Right hindlimb (tissue), 1 donor: Measurements from ENCODE around the gene AGR2.

Experiments used
- DNase-seq: peaks from one replicate; pipeline ENCODE4 v3.0.0-alpha.2; 2018

Gene AGR2

DNA sequence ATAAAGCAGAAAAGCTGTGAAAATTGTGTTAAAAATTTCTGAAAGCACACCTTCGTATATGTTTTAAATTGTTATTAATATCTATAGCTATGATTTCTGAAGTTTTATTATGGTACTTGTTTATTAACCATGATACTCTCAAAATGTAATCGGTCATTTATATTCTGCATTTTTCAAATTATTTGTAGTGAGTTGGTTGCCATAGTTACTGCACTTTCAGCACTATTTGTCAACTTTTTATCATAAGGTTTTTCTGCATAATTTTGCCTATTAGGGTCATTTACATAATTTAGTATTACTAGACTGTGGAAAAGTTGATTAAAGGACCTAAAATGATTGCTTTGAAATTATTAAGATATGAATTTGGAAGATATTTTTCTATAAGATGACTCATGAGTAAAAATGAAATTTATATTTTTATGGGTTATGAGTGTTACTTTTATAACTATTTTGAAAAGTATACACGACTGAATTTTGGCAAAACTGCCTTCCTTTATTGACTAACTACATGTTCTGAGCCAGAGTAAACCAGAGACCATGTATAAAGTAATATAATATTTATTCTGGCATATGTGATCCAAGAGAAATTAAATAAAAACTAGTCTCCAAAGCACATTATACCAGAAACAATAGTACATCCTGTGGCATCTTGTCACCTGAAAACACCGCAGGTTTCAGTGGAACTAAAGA is 7.9 kb upstream of the AGR2 start:
- no peak for DNase-seq

GRCh38 chr7:16811551-16811950 is 6.8 kb upstream of the AGR2 start:
- DNase-seq, result no peak

GRCh38 chr7:16810573-16810972 is 5.8 kb upstream of the AGR2 start:
- DNase-seq, result no peak

DNA sequence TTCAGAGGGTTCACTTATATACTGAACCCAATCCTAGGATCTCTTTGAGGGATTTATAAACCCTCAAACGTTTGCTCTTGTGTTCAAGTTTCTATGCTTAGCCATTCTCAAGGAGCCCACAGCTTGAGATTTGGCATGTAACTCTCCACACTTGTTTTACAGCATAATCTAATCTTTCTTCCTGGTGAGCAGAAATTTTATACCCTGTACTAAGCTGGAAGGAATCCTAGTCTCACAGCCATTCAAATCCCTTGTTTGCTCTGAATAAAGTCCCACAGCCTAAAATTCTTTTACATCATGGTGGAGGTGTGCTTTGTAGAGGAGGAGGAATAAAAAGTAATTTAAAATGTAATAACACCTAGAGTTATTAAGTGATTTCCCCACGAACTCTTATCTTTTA is 5.3 kb upstream of the AGR2 start:
- DNase-seq, result no peak

DNA sequence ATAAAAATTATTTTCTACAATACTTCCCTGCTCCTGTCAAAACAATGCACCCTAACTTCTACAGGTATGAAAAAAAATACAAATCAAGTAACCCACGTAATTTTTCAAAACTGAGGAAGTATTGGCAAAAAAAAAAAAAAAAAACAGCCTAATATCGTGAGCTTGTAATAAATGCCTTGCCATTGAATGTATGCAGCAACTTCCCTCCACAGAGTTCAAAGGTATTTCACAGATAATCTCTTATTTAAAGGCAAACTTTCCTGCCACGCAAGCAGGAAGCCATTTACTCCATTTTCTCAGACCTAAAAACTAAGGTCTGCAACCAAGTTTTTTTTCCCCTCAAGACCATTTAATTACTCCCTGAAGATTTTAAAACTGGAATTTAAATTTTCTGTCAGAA is 642 bp upstream of the AGR2 start:
- DNase-seq, result no peak

DNA sequence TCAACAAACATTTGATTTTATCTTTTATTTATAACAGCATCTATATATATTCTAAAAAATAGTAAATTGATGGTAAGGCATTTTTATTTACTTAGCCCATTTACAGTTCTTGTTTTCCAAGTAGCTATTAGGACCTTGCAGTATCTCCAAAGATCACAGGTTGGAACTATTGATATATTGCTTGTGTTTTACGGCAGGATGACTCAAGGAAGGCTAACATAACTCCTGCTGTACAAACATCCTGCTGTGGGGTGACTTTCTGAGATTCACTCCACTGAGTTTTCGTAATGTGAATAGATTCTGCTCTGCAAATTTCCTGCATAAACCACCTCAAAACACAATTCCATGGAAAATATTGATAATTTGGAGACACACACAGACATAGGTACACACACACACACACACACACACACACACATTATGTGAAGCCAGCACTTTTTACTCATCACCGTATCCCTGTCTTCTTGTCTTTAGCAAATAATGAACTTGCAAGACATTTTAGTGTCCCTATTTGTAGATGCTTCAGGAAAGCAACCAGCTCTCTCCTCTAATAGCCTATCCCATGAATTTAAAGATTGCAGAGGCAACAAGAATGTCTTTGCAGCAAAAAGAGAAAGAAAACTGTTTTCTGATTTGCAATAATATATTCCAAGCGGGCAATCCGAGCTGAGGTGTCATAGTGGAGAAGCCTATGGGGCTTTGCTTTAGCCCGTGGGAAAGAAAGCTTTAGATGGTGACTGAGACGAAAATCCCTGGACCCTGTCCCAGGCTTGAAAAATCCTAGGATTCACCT is 722 bp downstream of the AGR2 start:
- no peak for DNase-seq

DNA sequence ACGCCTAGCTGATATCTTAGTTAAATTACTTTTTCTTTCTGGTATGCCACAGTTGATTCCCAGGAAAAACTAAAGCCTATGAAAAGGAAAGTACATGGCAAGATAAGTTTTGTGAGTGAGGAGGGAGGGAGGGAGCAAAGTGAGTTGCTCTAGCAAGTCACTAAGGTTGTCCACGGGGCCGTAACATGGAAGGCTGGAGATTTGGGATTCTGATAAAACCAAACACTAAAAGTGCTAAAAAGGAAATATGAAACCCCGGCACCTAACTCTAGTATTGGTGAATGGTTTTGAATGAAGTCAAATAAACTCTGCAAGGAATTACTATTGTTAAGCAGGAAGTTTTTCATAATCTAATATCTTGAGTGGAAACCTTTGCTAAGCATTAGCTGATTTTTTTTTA is 1.7 kb downstream of the AGR2 start:
- no peak for DNase-seq

- no peak for DNase-seq
Measured at GRCh38 chr7:16801579-16801978, 3.2 kb downstream of the AGR2 start.

DNA sequence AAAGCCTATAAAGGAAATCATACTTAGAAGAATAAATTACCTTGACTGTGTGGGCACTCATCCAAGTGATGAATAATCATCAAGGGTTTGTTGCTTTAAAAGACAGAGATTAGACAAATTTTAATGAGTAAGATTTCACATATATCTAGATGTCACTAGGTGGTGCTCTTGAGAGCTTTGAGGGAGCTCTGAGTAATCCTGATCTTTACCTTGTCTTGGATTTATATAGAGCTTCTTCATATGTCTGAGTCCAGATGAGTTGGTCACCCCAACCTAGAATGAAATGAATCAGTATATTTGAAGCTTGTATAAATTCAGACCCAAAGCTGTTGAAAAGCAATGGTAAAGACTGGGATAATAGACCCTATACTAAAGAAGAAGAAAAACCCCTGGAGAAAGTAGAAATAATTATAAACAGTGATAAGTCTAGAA is 3.7 kb downstream of the AGR2 start:
- DNase-seq, result no peak

DNA sequence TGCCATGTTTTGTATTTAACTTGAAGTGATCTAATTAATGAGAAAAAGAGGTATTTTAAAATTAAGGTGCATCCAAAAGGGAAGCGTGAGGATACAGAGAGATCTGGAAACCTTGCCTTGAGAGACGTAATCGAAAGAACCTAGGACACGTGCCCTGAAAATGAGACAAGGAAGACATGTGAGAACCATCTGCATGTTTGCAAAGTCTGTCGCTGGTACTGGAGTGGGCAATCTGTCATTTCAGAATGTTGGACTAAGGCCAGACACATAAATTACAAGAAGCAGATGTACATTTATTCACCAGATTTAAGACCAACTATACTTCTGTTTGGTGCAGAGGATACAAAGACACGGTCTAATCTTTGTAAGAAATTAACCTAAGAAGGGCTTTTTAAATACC is 9.2 kb downstream of the AGR2 start:
- DNase-seq, result no peak

DNA sequence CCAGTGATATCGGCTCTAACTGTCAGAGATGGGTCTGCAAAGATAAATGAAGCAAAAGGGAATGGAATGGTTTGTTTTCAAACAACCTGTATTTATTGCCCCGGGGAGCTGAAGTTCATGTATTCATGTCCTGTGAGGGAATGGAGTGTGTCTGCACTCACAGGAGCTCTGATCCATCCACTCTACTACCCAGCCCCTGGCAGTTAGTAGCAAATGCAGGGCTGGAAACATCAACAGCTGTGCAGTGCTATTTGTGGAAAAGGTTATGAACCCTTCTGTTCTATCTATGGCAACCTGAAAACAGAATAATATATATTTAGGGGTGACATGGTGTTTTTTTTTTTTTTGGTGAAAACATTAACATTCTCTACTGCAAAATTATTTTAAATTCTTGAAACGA is 9.8 kb downstream of the AGR2 start:
- no peak for DNase-seq

GRCh38 chr7:16791905-16792698 is 12.7 kb downstream of the AGR2 start:
- no peak for DNase-seq

- no peak for DNase-seq
Measured at GRCh38 chr7:16791071-16791470, 13.7 kb downstream of the AGR2 start.

GRCh38 chr7:16787127-16787526 is 17.7 kb downstream of the AGR2 start:
- DNase-seq, result no peak

- no peak for DNase-seq
Measured at GRCh38 chr7:16786257-16786656, 18.5 kb downstream of the AGR2 start.

- no peak for DNase-seq
Measured at GRCh38 chr7:16785846-16786245, 19.0 kb downstream of the AGR2 start.

GRCh38 chr7:16785321-16785720 is 19.5 kb downstream of the AGR2 start:
- DNase-seq, result no peak

- no peak for DNase-seq
Measured at GRCh38 chr7:16780596-16780995, 24.2 kb downstream of the AGR2 start.

GRCh38 chr7:16779051-16779450 is 25.7 kb downstream of the AGR2 start:
- DNase-seq, result no peak

GRCh38 chr7:16778476-16778875 is 26.3 kb downstream of the AGR2 start:
- DNase-seq, result no peak

- DNase-seq, result no peak
Measured at GRCh38 chr7:16776053-16776452, 28.7 kb downstream of the AGR2 start.

DNA sequence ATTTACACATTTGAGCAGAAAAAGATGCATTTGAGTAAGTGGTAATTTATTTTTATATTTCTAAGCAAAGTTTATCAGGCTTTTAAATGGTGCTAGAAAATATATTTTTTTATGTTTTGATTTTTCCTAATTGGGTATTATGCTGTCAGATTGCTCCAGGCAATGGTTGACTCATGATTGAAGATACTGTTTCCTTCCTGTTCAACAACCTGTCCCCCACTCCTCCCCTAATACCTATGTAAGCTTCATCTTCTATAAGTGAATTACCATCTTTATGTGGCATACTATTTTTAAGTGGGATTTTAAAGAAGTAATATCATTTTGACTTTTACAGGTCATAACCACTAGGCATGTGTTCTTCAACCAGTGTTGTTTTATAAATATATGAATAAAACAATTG is 29.8 kb downstream of the AGR2 start:
- DNase-seq, result no peak

- no peak for DNase-seq
Measured at GRCh38 chr7:16774294-16774693, 30.5 kb downstream of the AGR2 start.

GRCh38 chr7:16773884-16774283 is 30.9 kb downstream of the AGR2 start:
- no peak for DNase-seq
